ELR (cell line): ENCODE data around the gene TTLL7.
"Not testable (repeated sequence)": the region's sequence is repeated elsewhere in the genome, so short reads cannot be mapped to it uniquely, and the experiment has no call there.

Experiments used
- DNase-seq: peaks from one replicate; pipeline ENCODE4 v3.0.0-alpha.2; 2015; ENCODE audit warnings: low read depth

The TTLL7 gene

GRCh38 chr1:83929184-83929583, 69.7 kb downstream of the TTLL7 start:
- DNase-seq, result no peak

- DNase-seq, result no peak
Measured at GRCh38 chr1:83928396-83928795, 70.5 kb downstream of the TTLL7 start.

GRCh38 chr1:83927701-83928100, 71.2 kb downstream of the TTLL7 start:
- no peak for DNase-seq

- DNase-seq, result no peak
Measured at GRCh38 chr1:83927061-83927460, 71.9 kb downstream of the TTLL7 start.

- DNase-seq, result no peak
Measured at GRCh38 chr1:83923553-83923952, 75.4 kb downstream of the TTLL7 start.

- DNase-seq, result no peak
Measured at GRCh38 chr1:83922431-83922830, 76.5 kb downstream of the TTLL7 start.

- no peak for DNase-seq
Measured at GRCh38 chr1:83920320-83920719, 78.6 kb downstream of the TTLL7 start.

GRCh38 chr1:83919872-83920271, 79.1 kb downstream of the TTLL7 start:
- DNase-seq, result no peak

GRCh38 chr1:83918688-83919285, 80.1 kb downstream of the TTLL7 start:
- DNase-seq, result no peak

- DNase-seq, result no peak
Measured at GRCh38 chr1:83917959-83918358, 81.0 kb downstream of the TTLL7 start.

- DNase-seq, result not testable (repeated sequence)
Measured at GRCh38 chr1:83916094-83916493, 82.8 kb downstream of the TTLL7 start.

- no peak for DNase-seq
Measured at GRCh38 chr1:83912876-83913275, 86.1 kb downstream of the TTLL7 start.

- no peak for DNase-seq
Measured at GRCh38 chr1:83910461-83910860, 88.5 kb downstream of the TTLL7 start.

- no peak for DNase-seq
Measured at GRCh38 chr1:83909687-83910086, 89.2 kb downstream of the TTLL7 start.

- peak; percentile 61 for DNase-seq
Measured at GRCh38 chr1:83905315-83905907, 93.5 kb downstream of the TTLL7 start.

- peak; percentile 91 for DNase-seq
Measured at GRCh38 chr1:83901547-83902155, 97.3 kb downstream of the TTLL7 start.

GRCh38 chr1:83900524-83900923, 98.4 kb downstream of the TTLL7 start:
- DNase-seq, result peak; percentile 79

- no peak for DNase-seq
Measured at GRCh38 chr1:83897516-83897915, 101.4 kb downstream of the TTLL7 start.

GRCh38 chr1:83896299-83896698, 102.6 kb downstream of the TTLL7 start:
- no peak for DNase-seq

- peak; percentile 36 for DNase-seq
Measured at GRCh38 chr1:83889707-83890106, 109.2 kb downstream of the TTLL7 start.

- no peak for DNase-seq
Measured at GRCh38 chr1:83887483-83887882, 111.4 kb downstream of the TTLL7 start.

- peak; percentile 55 for DNase-seq
Measured at GRCh38 chr1:83883979-83884378, 115.0 kb downstream of the TTLL7 start.

- peak; percentile 61 for DNase-seq
Measured at GRCh38 chr1:83882906-83883305, 116.0 kb downstream of the TTLL7 start.

- no peak for DNase-seq
Measured at GRCh38 chr1:83872515-83872914, 126.4 kb downstream of the TTLL7 start.
